Thyroid gland (tissue), 4 donors: ENCODE data around the gene CLK3. TPM values are rescaled to one million over a fixed set of nuclear protein-coding genes. Genes with fewer than 3 reads are reported as not detected.

ENCODE experiments used
- DNase-seq, 2 donors: peaks; one replicate each; pipeline ENCODE4 v3.0.0-alpha.2; 2019
- H3K27ac ChIP-seq, 3 donors: fragments of 200-600 bp; sonication (generic); 1 replicate in 2 of 3; 2 replicates in 1 of 3; pipeline ENCODE4 v1.5.1; 2016 to 2019; ENCODE audit warnings: mild to moderate bottlenecking in 1 of 3, moderate library complexity in 1 of 3
- H3K27me3 ChIP-seq: fragments of 200-600 bp; sonication (generic); one replicate; pipeline ENCODE4 v1.5.1; 2019
- H3K36me3 ChIP-seq, 2 donors: fragments of 200-600 bp; sonication (generic); one replicate each; pipeline ENCODE4 v1.5.1; 2016 to 2019
- H3K4me1 ChIP-seq, 2 donors: fragments of 200-600 bp; sonication (generic); one replicate each; pipeline ENCODE4 v1.5.1; 2017 to 2019
- H3K4me3 ChIP-seq, 3 donors: fragments of 200-600 bp; sonication (generic); replicated peaks in 1 of 3; 1 replicate in 2 of 3; 2 replicates in 1 of 3; pipeline ENCODE4 v1.5.1; 2016; ENCODE audit warnings: mild to moderate bottlenecking in 1 of 3
- H3K9me3 ChIP-seq: fragments of 200-600 bp; sonication (generic); one replicate; pipeline ENCODE4 v1.5.1; 2017
- POLR2A ChIP-seq, 2 donors: fragments of 450-650 bp; IDR thresholded peaks; one replicate each; pipeline ENCODE4 v1.6.1; 2017; ENCODE audit warnings: antibody characterized with exemption in 2 of 2, mild to moderate bottlenecking in 2 of 2, moderate library complexity in 1 of 2
- WGBS, 2 donors: methylation state at CpG; one replicate each; pipeline ENCODE4 v1.1.5; 2017; 5-methylcytosine and 5-hydroxymethylcytosine counted together
- intact Hi-C: fragments of 100-400 bp; cut with DNase I; formaldehyde crosslinking; loops from one replicate; pipeline ENCODE4 v1.15.1; 2023
- total RNA-seq, 4 donors: library from RNA; depleted of rRNA; stranded (reverse); fragments of >200 nt; gene quantifications; one replicate each; pipeline ENCODE4 v1.2.3, GENCODE V29; 2016
- TF ChIP-seq, protein P1 (sequence below), 6 experiments: fragments of 200-600 bp in 3 of 6; fragments of 450-650 bp in 3 of 6; sonication (generic) in 3 of 6; IDR thresholded peaks; one replicate each; pipeline ENCODE4 v1.5.1; 2016 to 2019; ENCODE audit warnings: antibody characterized with exemption in 6 of 6, mild to moderate bottlenecking in 2 of 6, inconsistent platforms in 1 of 6, moderate library complexity in 1 of 6

The CLK3 gene
- total RNA-seq, 4 donors from 2014 or later, result 91.9 to 156 (median 120) TPM

GRCh38 chr15:74603026-74603788 lies 12.4 kb upstream of the CLK3 start:
- Histone ChIP-seq H3K4me3 (no peak overlapping the region), H3K27me3 (no peaks in the 10 kb centered on the region), H3K36me3 (no peaks in the 10 kb centered on the region), H3K4me1 (peaks cover 11 to 16% of the 10 kb centered on the region in 2 donors), H3K27ac (no peak overlapping the region), H3K9me3 (no peaks in the 10 kb centered on the region)
- DNase-seq, result no peak
- intact Hi-C loops, result no loop called here
- TF ChIP-seq, protein P1, sequence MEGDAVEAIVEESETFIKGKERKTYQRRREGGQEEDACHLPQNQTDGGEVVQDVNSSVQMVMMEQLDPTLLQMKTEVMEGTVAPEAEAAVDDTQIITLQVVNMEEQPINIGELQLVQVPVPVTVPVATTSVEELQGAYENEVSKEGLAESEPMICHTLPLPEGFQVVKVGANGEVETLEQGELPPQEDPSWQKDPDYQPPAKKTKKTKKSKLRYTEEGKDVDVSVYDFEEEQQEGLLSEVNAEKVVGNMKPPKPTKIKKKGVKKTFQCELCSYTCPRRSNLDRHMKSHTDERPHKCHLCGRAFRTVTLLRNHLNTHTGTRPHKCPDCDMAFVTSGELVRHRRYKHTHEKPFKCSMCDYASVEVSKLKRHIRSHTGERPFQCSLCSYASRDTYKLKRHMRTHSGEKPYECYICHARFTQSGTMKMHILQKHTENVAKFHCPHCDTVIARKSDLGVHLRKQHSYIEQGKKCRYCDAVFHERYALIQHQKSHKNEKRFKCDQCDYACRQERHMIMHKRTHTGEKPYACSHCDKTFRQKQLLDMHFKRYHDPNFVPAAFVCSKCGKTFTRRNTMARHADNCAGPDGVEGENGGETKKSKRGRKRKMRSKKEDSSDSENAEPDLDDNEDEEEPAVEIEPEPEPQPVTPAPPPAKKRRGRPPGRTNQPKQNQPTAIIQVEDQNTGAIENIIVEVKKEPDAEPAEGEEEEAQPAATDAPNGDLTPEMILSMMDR (IDR thresholded peaks at IDR 0.05), result no peak
- TF ChIP-seq POLR2A (IDR thresholded peaks at IDR 0.05), result no peak
- 89 to 90% methylated on average over 13 of the region's 13 CpGs for WGBS, 2 donors

DNA sequence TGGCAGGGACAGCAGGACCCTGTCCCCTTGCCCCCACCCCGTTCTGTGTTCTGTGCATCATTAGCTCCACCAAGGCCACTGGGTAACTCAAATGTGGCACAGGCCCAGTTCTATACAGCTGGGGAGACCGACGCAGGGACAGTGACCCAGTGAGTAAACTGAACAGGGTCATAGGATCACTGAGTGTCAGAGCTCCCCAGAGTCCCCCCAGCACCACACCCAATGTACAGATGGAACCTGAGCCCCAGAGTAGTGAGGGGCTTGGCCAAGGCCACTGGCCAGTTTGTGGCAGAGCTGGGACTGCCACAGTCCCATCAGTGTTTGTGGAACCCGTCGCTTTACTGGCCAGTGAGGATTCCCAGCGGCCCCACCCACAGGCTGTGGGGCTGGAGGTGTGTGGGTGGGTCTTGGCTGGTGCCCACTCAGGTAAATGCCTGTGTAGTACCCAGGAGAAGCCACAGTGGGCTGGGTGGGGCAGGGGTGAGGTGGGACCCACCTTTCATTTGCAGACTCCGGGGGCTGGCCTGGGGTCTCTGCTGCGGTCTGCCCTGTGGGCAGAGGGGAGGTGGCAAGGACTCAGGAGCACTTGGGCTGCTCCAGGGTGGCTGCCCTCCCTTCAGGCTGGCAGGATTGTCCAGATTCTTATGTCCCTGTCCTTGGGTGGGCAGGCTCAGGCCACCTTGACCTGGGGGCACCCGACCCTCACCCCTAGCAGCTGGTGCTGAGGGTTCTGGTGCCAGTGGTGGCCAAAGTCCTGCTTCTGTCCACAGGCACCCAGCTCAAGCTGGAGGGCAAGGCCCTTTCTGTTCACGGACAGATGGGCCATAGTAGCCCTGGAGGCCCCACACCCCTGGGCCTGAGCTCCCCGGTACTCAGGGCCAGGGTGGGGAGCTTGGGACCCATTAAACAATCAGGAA lies 11.6 kb upstream of the CLK3 start:
- H3K27me3 ChIP-seq, result no peaks in the 10 kb centered on the region
- intact Hi-C loops, result no loop called here
- WGBS, 2 donors, result 91 to 98% methylated on average over 6 to 8 of the region's 11 CpGs
- DNase-seq, result no peak
- H3K27ac ChIP-seq, result no peak overlapping the region
- H3K4me1 ChIP-seq, result peaks cover 8 to 12% of the 10 kb centered on the region in 2 donors
- H3K9me3 ChIP-seq, result no peaks in the 10 kb centered on the region
- TF ChIP-seq POLR2A (IDR thresholded peaks at IDR 0.05), result no peak
- TF ChIP-seq, protein P1 (IDR thresholded peaks at IDR 0.05), result no peak
- H3K36me3 ChIP-seq, result no peaks in the 10 kb centered on the region
- H3K4me3 ChIP-seq, result no peak overlapping the region

GRCh38 chr15:74604983-74605794 lies 10.4 kb upstream of the CLK3 start:
- Histone ChIP-seq H3K27ac (no peak overlapping the region), H3K9me3 (no peaks in the 10 kb centered on the region), H3K27me3 (no peaks in the 10 kb centered on the region), H3K4me3 (no peak overlapping the region), H3K36me3 (no peaks in the 10 kb centered on the region), H3K4me1 (peaks cover 0 to 4% of the 10 kb centered on the region in 2 donors)
- TF ChIP-seq POLR2A (IDR thresholded peaks at IDR 0.05), result no peak
- TF ChIP-seq, protein P1 (IDR thresholded peaks at IDR 0.05), result no peak
- intact Hi-C loops, result no loop called here
- DNase-seq, result no peak
- 79 to 81% methylated on average over 11 to 12 of the region's 12 CpGs for WGBS, 2 donors

- 85 to 93% methylated on average over 1 of the region's 1 CpG for WGBS, 2 donors
Measured at GRCh38 chr15:74605795-74606150, 9.9 kb upstream of the CLK3 start.

More at GRCh38 chr15:74605795-74606150, 9.9 kb upstream of the CLK3 start:
- DNase-seq, result no peak
- intact Hi-C loops, result no loop called here
- Histone ChIP-seq H3K27ac (no peak overlapping the region), H3K9me3 (no peaks in the 10 kb centered on the region), H3K36me3 (no peaks in the 10 kb centered on the region), H3K4me1 (no peaks in the 10 kb centered on the region), H3K27me3 (no peaks in the 10 kb centered on the region), H3K4me3 (no peak overlapping the region)
- TF ChIP-seq, protein P1 (IDR thresholded peaks at IDR 0.05), result no peak
- no peak for TF ChIP-seq POLR2A (IDR thresholded peaks at IDR 0.05)
